Measurements from ENCODE around the gene SCN11A. TPM values are rescaled to one million over a fixed set of nuclear protein-coding genes. Genes with fewer than 3 reads are reported as not detected.
A peak's percentile ranks its signal among the peaks of the same experiment; 100 is the strongest.

SCN11A gene
- total and polyA plus RNA-seq, 9 of the 15 experiments (the other 6 are each of a cell fraction or from before 2014, with no cell fraction given): 0.01 to 0.05 (median 0.04) TPM; not detected in 6

- TF ChIP-seq MBD1 (CRISPR knock-in tag; IDR thresholded peaks at IDR 0.05) (no peak), CBFA2T2 (conservative IDR thresholded peaks at IDR 0.05) (no peak), EP300 (IDR thresholded peaks at IDR 0.05; ENCODE audit: low read length) (no peak), CEBPG (CRISPR knock-in tag; IDR thresholded peaks at IDR 0.05) (no peak), CEBPG (tag; conservative IDR thresholded peaks at IDR 0.05 in 1 of 2, IDR thresholded peaks at IDR 0.05 in 1 of 2) (peak; percentile 20 to 73; a peak in 3 of 4 replicates), ZNF217 (CRISPR knock-in tag; IDR thresholded peaks at IDR 0.05) (no peak), POLR2G (IDR thresholded peaks at IDR 0.05; ENCODE audit: low read depth, low read length) (no peak), CEBPB (tag; IDR thresholded peaks at IDR 0.05) (0 out of 2 replicates have a peak, but pooled peaks have one; percentile 15), HMBOX1 (IDR thresholded peaks at IDR 0.05) (peak; percentile 67; the same call in 1 of the 2 replicates), OTX1 (CRISPR knock-in tag; IDR thresholded peaks at IDR 0.05) (no peak), XRCC4 (IDR thresholded peaks at IDR 0.05; ENCODE audit: extremely low read depth, insufficient read depth, insufficient read length) (no peak), HCFC1 (IDR thresholded peaks at IDR 0.05; ENCODE audit: low read depth, low read length) (no peak), BRF1 (IDR thresholded peaks at IDR 0.05; ENCODE audit: borderline replicate concordance, extremely low read depth, insufficient read length) (no peak), MAZ (CRISPR knock-in tag; conservative IDR thresholded peaks at IDR 0.05 in 1 of 2, IDR thresholded peaks at IDR 0.05 in 1 of 2) (no peak)
Observed at GRCh38 chr3:39038165-39038564, 13.6 kb downstream of the SCN11A start (continued).
